GM13976 (cell line): ENCODE results near the gene SPCS1.

ENCODE experiments used
- DNase-seq: peaks from one replicate; pipeline ENCODE4 v3.0.0; 2012; ENCODE audit warnings: low spot score
- CTCF ChIP-seq: IDR thresholded peaks from 2 replicates; pipeline ENCODE4 v1.5.1; 2012; ENCODE audit warnings: borderline replicate concordance, mild to moderate bottlenecking; ENCODE audit not compliant: insufficient read depth; ENCODE audit errors: extremely low read depth, missing control alignments, control extremely low read depth
- in situ Hi-C: fragments of 300-500 bp; cut with MboI; formaldehyde crosslinking; loops from one replicate; pipeline ENCODE4 v1.12.0; 2022; ENCODE audit warnings: low sequenced_read_pairs, mixed read lengths, inconsistent platforms; ENCODE audit not compliant: unreplicated experiment

The SPCS1 gene

GRCh38 chr3:52685285-52685708, 20.6 kb upstream of the SPCS1 start:
- in situ Hi-C loops = no loop called here
- TF ChIP-seq CTCF = no peak
- DNase-seq = peak; percentile 94

DNA sequence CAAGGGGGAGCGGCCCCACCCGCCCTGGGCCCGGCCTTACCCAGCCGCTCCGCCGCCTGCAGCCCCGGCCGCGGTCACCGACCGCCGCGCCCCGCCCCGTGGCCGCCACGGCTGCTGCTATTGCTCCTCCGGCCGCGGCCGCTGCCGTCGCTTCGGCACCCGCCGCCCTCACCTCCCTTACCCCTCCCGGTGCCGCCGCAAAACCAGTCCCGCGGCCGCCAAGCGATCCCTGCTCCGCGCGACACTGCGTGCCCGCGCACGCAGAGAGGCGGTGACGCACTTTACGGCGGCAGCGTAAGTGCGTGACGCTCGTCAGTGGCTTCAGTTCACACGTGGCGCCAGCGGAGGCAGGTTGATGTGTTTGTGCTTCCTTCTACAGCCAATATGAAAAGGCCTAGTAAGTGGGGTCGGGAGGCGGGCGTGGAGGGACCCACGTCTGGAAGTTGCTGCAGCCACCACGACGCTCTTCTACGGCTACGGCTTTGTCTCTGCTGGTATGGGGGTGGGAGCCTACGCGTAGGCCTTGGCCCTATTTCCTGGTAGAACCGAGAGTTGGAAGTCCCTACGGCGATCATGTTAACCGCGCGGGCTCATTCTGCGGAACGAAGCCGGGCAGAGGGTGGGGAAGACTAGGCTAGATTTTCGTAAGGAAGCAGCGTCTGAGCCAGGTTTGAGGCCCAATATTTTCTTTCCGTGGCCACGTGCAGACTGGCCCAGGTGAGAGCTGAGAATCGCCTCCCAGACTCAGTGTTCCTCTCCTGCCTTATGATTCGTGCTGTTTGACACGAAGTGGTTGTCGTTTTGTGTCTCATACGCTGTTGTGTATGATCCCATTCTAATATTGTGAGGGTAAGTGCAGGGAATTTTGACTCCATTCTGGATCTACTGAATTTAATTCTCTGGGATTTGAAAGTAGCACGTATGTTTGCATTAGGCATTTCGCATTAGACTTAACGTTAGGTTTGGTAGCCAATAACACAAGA, 19.9 kb upstream of the SPCS1 start, which contains the start of the genes GNL3 and PBRM1:
GNL3 (plus strand) TSS at position 324 of the 983 bp plus-strand sequence; CDS start at position 385, 61 bp downstream.
PBRM1 (minus strand) TSS at position 205 of the 983 bp plus-strand sequence.
- in situ Hi-C loops = no loop called here
- peak; percentile 93 for DNase-seq
- no peak for TF ChIP-seq CTCF

GRCh38 chr3:52688266-52688665, 17.6 kb upstream of the SPCS1 start:
- in situ Hi-C loops = no loop called here
- TF ChIP-seq CTCF = no peak
- DNase-seq = no peak

DNA sequence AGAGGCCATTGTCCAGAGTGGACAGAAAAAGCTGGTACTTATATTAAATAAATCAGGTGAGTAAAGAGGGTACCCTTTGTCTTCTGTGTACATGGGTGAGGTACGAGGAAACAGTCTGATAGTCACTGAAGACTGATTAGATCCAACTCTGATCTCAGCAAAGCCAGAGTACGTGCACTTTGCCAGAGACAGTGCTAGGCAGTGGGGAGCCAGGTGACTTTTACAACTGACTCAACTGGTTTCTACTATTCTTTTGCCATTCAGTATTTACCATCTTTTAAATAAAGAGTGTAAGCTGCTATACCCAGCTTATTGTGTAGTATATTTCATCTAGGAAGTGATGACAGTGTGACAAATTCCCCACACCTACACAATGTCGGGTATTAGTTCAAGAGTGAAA, 16.8 kb upstream of the SPCS1 start:
- DNase-seq = no peak
- TF ChIP-seq CTCF = no peak
- in situ Hi-C loops = no loop called here

- in situ Hi-C loops = no loop called here
- TF ChIP-seq CTCF = no peak
- no peak for DNase-seq
These were observed 15.3 kb upstream of the SPCS1 start for GRCh38 chr3:52690560-52690959.

DNA sequence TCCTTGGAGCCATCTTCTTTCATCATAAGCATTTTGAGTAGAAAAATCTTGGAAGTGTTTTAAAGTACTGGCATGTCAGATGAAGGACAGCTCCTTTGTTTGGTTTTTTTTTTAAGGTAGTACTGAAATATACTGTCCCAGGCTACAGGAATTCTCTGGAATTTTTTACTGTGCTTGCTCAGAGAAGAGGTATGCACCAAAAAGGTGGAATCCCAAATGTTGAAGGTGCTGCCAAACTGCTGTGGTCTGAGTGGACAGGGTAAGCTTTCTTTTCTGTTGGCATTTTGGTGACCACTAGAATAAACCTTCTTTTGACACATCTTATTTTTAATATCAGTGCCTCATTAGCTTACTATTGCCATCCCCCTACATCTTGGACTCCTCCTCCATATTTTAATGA, 12.8 kb upstream of the SPCS1 start:
- in situ Hi-C loops = no loop called here
- no peak for DNase-seq

More for the DNA sequence above, 12.8 kb upstream of the SPCS1 start:
- no peak for TF ChIP-seq CTCF
